Sigmoid colon (tissue), 4 donors: ENCODE results near the gene METAP1D.

ENCODE experiments used
- EP300 ChIP-seq, 4 donors: sonication (generic); formaldehyde crosslinking; IDR thresholded peaks; one replicate each; pipeline ENCODE4 v1.6.1; 2017; ENCODE audit warnings: antibody characterized with exemption in 4 of 4
- POLR2A ChIP-seq, 2 donors: fragments of 450-650 bp; IDR thresholded peaks; one replicate each; pipeline ENCODE4 v1.6.1; 2016; ENCODE audit warnings: antibody characterized with exemption in 2 of 2, mild to moderate bottlenecking in 2 of 2, moderate library complexity in 2 of 2
- TF ChIP-seq, protein P1 (sequence below), 4 experiments: fragments of 450-650 bp in 3 of 4; fragments of 200-600 bp in 1 of 4; IDR thresholded peaks; one replicate each; pipeline ENCODE4 v1.5.1; 2016 to 2019; ENCODE audit warnings: antibody characterized with exemption in 4 of 4, mild to moderate bottlenecking in 3 of 4, moderate library complexity in 2 of 4

- TF ChIP-seq, protein P1, sequence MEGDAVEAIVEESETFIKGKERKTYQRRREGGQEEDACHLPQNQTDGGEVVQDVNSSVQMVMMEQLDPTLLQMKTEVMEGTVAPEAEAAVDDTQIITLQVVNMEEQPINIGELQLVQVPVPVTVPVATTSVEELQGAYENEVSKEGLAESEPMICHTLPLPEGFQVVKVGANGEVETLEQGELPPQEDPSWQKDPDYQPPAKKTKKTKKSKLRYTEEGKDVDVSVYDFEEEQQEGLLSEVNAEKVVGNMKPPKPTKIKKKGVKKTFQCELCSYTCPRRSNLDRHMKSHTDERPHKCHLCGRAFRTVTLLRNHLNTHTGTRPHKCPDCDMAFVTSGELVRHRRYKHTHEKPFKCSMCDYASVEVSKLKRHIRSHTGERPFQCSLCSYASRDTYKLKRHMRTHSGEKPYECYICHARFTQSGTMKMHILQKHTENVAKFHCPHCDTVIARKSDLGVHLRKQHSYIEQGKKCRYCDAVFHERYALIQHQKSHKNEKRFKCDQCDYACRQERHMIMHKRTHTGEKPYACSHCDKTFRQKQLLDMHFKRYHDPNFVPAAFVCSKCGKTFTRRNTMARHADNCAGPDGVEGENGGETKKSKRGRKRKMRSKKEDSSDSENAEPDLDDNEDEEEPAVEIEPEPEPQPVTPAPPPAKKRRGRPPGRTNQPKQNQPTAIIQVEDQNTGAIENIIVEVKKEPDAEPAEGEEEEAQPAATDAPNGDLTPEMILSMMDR (IDR thresholded peaks at IDR 0.05) = no peak
- TF ChIP-seq EP300 (IDR thresholded peaks at IDR 0.05) (no peak), POLR2A (IDR thresholded peaks at IDR 0.05) (no peak)
Measured at GRCh38 chr2:172107690-172108586, 108.2 kb downstream of the METAP1D start.
